Right hindlimb (tissue), 1 donor: Measurements from ENCODE around the gene SLC39A12.

Source experiments
- DNase-seq: peaks from one replicate; pipeline ENCODE4 v3.0.0-alpha.2; 2018

SLC39A12 gene

GRCh38 chr10:18066947-18067346 lies 115.2 kb downstream of the SLC39A12 start:
- DNase-seq = no peak

DNA sequence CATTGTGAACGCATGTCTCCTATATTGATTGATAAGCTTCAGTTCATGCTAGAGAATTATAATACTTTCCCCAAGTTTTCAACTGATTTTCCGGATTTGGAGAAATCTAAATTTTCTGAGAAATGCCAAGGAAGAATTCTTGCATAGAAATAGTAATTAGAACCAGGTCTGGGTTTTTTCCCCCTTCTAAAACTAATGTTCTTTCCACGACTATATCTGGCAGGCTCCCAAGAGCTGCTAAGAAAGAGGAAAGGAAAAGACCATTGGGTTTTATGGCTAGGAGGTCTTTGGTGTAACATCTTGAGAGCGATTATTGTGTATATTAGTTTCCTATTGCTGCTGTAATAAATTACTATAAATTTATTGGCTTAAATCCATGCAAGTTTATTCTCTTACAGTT lies 116.7 kb downstream of the SLC39A12 start:
- DNase-seq = no peak

GRCh38 chr10:18071591-18071990 lies 119.9 kb downstream of the SLC39A12 start:
- DNase-seq = no peak

DNA sequence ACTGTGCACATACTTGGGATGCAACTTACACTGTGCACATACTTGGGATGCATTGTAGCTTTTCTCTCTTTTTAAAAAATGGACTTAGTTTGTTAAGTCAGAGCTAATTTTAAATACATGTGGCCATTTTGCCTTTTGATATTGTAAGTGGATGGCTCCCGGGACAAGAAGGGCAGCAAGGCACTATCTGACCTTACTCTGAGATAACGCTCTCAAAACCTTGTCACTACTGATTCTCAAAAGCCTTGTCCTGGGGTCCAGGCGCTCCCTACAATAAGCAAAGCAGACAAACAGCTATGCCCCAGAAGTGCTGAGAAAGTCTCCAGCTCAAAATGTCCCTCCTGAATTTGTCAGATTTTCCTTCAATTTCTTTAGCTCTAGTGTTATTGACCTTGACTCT lies 121.6 kb downstream of the SLC39A12 start:
- DNase-seq = no peak

GRCh38 chr10:18075881-18076280 lies 124.2 kb downstream of the SLC39A12 start:
- no peak for DNase-seq

DNA sequence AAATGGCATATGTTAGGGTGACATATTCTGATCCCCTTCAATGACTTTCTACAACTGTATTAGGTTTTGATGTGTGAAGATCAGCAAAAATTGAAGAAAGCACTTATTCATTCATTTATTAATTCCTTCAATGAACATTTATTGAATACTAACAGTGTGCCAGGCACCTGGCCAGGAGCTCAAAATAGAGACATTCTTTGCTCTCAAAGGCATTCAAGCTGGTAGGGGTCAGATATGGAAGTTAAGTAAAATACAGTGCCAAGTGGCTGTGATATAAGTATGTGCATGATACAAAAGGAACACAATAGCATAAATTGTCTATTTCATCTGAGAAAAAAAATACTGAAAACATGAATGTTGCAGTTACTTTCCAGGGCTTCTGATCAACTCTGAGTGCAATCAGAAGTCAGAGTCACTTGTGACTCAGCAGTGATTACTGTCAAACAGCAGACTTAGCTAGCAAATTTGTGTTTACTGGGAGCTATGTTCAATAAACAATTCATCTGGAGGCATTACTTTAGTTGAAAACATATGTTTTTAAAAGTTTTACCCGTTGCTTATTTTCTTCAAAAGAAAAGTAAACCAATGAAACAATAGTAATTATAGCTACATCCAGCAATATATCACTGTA lies 128.1 kb downstream of the SLC39A12 start:
- no peak for DNase-seq

DNA sequence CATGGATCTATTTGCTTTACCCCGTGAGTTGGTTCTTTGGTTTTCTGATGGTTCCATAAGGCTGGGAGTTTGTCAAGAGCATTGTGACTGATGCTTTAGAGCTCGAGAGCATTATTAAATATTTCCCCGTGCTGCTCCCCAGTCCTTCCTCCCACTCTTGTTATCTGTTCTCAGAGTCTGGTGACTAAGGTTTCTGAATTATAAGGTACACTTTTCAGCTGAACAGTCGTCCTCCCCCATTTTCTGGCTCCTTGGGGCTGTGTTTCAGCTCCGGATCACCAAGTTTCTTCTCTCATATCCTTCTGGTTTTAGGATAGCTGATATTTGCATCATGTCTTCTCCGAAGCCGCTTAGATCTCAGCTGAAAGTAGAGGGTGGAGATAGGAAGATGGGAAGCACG lies 130.7 kb downstream of the SLC39A12 start:
- DNase-seq = no peak

GRCh38 chr10:18085855-18086254 lies 134.1 kb downstream of the SLC39A12 start:
- no peak for DNase-seq

DNA sequence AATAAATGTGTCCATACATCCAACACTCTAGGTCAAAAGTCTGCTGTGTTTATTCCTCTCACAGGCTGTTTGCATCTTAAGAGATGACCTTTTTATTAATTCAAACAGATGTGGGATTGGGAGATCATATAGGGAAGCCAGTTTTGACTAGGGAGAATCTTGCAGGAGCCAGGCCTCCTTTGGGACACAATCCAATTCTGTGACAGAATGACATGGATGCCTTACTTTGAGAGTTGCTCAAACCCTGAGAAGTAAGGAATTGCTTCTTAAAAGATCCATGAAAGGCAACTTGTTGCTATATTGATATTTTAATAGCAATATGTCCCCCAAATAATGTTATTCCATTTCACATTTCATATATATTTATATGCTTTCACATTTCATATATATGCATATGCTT lies 135.0 kb downstream of the SLC39A12 start:
- no peak for DNase-seq

GRCh38 chr10:18087355-18087754 lies 135.6 kb downstream of the SLC39A12 start:
- no peak for DNase-seq
